NB4 (cell line): ENCODE data around the gene VWA2.

ENCODE experiments used
- MYC ChIP-seq: IDR thresholded peaks from 2 replicates; pipeline ENCODE4 v1.6.1; 2011; ENCODE audit warnings: low read depth, low read length
- POLR2A ChIP-seq: IDR thresholded peaks from 2 replicates; pipeline ENCODE4 v1.6.1; 2011; ENCODE audit warnings: mild to moderate bottlenecking; ENCODE audit not compliant: insufficient read length; ENCODE audit errors: extremely low read depth
- TF ChIP-seq, protein P1 (sequence below): IDR thresholded peaks from one replicate; pipeline ENCODE4 v1.5.1; 2012; ENCODE audit warnings: low read depth, low read length

DNA sequence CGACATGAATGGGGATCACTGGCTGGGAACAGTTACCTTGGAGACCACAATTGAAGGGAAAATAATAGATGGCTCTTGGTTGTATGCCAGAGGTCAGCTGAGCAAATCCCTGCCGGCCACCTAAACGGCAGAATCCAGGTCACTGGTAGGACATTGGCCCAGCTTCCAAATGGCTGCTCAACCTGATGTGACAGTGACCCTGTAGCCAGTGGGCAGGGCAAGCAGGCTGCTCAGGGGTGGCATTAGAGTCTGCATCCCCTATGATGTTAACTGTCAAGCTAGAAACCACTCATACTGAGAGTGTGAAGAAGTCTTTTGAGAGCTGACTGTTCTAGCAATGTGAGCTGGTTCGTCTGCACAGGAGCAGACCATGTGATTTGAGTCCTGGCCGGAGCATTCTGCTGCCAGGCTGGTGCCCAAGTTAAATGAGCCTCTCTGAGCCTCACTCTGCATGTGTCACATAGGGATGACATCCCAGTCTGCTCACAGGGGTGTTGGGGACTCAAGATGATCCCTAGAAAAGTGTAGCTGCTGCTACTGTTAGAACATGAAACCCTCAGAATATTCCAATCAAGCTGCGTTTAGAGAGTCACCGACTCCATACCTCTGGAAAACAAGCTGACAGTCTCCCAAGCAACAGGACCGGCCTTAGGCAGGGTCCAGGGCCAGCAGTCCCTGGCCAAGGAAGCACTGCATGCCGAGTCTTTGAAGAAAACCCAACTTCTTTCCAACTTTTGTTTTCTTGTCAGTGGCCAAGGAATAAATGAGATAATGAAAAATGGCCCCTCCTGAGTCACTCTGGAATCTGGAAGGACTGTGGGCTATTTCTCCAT is 69.7 kb downstream of the VWA2 start:
- TF ChIP-seq, protein P1, sequence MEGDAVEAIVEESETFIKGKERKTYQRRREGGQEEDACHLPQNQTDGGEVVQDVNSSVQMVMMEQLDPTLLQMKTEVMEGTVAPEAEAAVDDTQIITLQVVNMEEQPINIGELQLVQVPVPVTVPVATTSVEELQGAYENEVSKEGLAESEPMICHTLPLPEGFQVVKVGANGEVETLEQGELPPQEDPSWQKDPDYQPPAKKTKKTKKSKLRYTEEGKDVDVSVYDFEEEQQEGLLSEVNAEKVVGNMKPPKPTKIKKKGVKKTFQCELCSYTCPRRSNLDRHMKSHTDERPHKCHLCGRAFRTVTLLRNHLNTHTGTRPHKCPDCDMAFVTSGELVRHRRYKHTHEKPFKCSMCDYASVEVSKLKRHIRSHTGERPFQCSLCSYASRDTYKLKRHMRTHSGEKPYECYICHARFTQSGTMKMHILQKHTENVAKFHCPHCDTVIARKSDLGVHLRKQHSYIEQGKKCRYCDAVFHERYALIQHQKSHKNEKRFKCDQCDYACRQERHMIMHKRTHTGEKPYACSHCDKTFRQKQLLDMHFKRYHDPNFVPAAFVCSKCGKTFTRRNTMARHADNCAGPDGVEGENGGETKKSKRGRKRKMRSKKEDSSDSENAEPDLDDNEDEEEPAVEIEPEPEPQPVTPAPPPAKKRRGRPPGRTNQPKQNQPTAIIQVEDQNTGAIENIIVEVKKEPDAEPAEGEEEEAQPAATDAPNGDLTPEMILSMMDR, result no peak
- TF ChIP-seq MYC (no peak), POLR2A (no peak)
